ENCODE data around the gene PLEKHH3. TPM values are rescaled to one million over a fixed set of nuclear protein-coding genes. Genes with fewer than 3 reads are reported as not detected.

Gene PLEKHH3
- total and polyA plus RNA-seq, 2 experiments from 2014 or later: 20.5 to 33.7 TPM

- Histone ChIP-seq H3K4me1 (ENCODE audit: insufficient read depth) (peaks cover 4% of the 10 kb centered on the region), H3K4me2 (no peak overlapping the region), H3K9me3 (ENCODE audit: low read depth) (no peaks in the 10 kb centered on the region), H3K9me2 (replicated peaks; ENCODE audit: insufficient read depth) (no peaks in the 10 kb centered on the region), H3K27me3 (no peaks in the 10 kb centered on the region), H3K4me3 (no peak overlapping the region), H2AFZ (no peak overlapping the region), H3K36me3 (replicated peaks; ENCODE audit: insufficient read depth, low read depth) (no peaks in the 10 kb centered on the region), H3K27ac (no peak overlapping the region), H4K20me1 (ENCODE audit: insufficient read depth, poor library complexity, severe bottlenecking) (no peaks in the 10 kb centered on the region), H3K79me2 (no peaks in the 10 kb centered on the region)
- 90% methylated on average over 27 of the region's 27 CpGs for WGBS (ENCODE audit: low lambda C conversion rate, missing lambda C conversion rate)
- TF ChIP-seq CTCF (IDR thresholded peaks at IDR 0.05; ENCODE audit: poor library complexity) (no peak), EZH2phosphoT487 (IDR thresholded peaks at IDR 0.05; ENCODE audit: low read depth, severe bottlenecking, unreplicated experiment) (no peak), EZH2 (IDR thresholded peaks at IDR 0.05; ENCODE audit: borderline replicate concordance) (no peak)
- DNase-seq (ENCODE audit: low spot score): no peak
Measured at GRCh38 chr17:42687707-42688320, 11.0 kb upstream of the PLEKHH3 start.

- no peak overlapping the region for H3K4me3 ChIP-seq
- no peak overlapping the region for H3K4me2 ChIP-seq
- H3K27me3 ChIP-seq: no peaks in the 10 kb centered on the region
- TF ChIP-seq EZH2 (IDR thresholded peaks at IDR 0.05; ENCODE audit: borderline replicate concordance): no peak
- no peak for TF ChIP-seq CTCF (IDR thresholded peaks at IDR 0.05; ENCODE audit: poor library complexity)
- TF ChIP-seq EZH2phosphoT487 (IDR thresholded peaks at IDR 0.05; ENCODE audit: low read depth, severe bottlenecking, unreplicated experiment): no peak
- WGBS (ENCODE audit: low lambda C conversion rate, missing lambda C conversion rate): 90% methylated on average over 32 of the region's 32 CpGs
- peaks cover 4% of the 10 kb centered on the region for H3K4me1 ChIP-seq (ENCODE audit: insufficient read depth)
- peaks cover 1% of the 10 kb centered on the region for H3K79me2 ChIP-seq
- no peaks in the 10 kb centered on the region for H3K36me3 ChIP-seq (replicated peaks; ENCODE audit: insufficient read depth, low read depth)
- no peak for DNase-seq (ENCODE audit: low spot score)
- H3K27ac ChIP-seq: no peak overlapping the region
- H2AFZ ChIP-seq: no peak overlapping the region
- no peaks in the 10 kb centered on the region for H4K20me1 ChIP-seq (ENCODE audit: insufficient read depth, poor library complexity, severe bottlenecking)
- H3K9me2 ChIP-seq (replicated peaks; ENCODE audit: insufficient read depth): no peaks in the 10 kb centered on the region
- no peaks in the 10 kb centered on the region for H3K9me3 ChIP-seq (ENCODE audit: low read depth)
Measured at GRCh38 chr17:42686520-42687128, 9.8 kb upstream of the PLEKHH3 start.

DNA sequence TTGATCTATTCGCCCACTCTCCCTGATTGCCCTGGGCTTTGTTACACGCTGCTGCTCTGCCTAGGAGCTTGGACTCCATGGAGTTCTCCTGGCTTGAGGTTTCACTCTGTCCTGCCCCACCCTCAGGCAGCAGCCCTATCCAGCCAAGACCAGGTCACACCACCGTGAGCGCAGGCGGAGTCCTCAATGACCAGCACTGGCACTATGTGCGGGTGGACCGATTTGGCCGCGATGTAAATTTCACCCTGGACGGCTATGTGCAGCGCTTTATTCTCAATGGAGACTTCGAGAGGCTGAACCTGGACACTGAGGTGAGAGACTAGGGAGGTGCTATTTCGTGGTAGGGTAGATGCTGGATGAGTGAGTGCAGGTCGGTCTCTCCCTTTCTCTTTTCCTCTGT lies 9.0 kb upstream of the PLEKHH3 start:
- H3K4me2 ChIP-seq: no peak overlapping the region
- H3K9me3 ChIP-seq (ENCODE audit: low read depth): no peaks in the 10 kb centered on the region
- H3K27me3 ChIP-seq: no peaks in the 10 kb centered on the region
- H3K9me2 ChIP-seq (replicated peaks; ENCODE audit: insufficient read depth): no peaks in the 10 kb centered on the region
- H3K4me1 ChIP-seq (ENCODE audit: insufficient read depth): peaks cover 4% of the 10 kb centered on the region
- H3K4me3 ChIP-seq: no peak overlapping the region
- H4K20me1 ChIP-seq (ENCODE audit: insufficient read depth, poor library complexity, severe bottlenecking): no peaks in the 10 kb centered on the region
- H3K79me2 ChIP-seq: peaks cover 2% of the 10 kb centered on the region
- TF ChIP-seq EZH2phosphoT487 (IDR thresholded peaks at IDR 0.05; ENCODE audit: low read depth, severe bottlenecking, unreplicated experiment) (no peak), EZH2 (IDR thresholded peaks at IDR 0.05; ENCODE audit: borderline replicate concordance) (no peak), CTCF (IDR thresholded peaks at IDR 0.05; ENCODE audit: poor library complexity) (no peak)
- 93% methylated on average over 14 of the region's 14 CpGs for WGBS (ENCODE audit: low lambda C conversion rate, missing lambda C conversion rate)
- DNase-seq (ENCODE audit: low spot score): no peak
- H2AFZ ChIP-seq: no peak overlapping the region
- no peaks in the 10 kb centered on the region for H3K36me3 ChIP-seq (replicated peaks; ENCODE audit: insufficient read depth, low read depth)
- H3K27ac ChIP-seq: no peak overlapping the region
